Measurements from ENCODE around the gene VDAC1.

Gene VDAC1

GRCh38 chr5:133998042-133998441 is 6.7 kb downstream of the VDAC1 start:
- no peaks in the 10 kb centered on the region for H3K9me3 ChIP-seq (ENCODE audit: insufficient read depth, low read length, severe bottlenecking)
- H3K27me3 ChIP-seq (ENCODE audit: insufficient read depth, low read length, poor library complexity): no peaks in the 10 kb centered on the region
- H3K4me2 ChIP-seq (ENCODE audit: insufficient read depth, low read length): no peak overlapping the region
- no peak overlapping the region for H2AFZ ChIP-seq (ENCODE audit: low read depth, low read length)
- peaks cover 100% of the 10 kb centered on the region for H3K79me2 ChIP-seq (ENCODE audit: insufficient read depth, low read length)
- TF ChIP-seq CTCF (IDR thresholded peaks at IDR 0.05; ENCODE audit: borderline replicate concordance, extremely low read depth, low read length, poor library complexity, severe bottlenecking) (no peak), EZH2 (IDR thresholded peaks at IDR 0.05; ENCODE audit: borderline replicate concordance, low read depth, low read length, severe bottlenecking) (no peak)
- H3K27ac ChIP-seq (ENCODE audit: low read length): no peak overlapping the region
- H3K4me1 ChIP-seq (ENCODE audit: insufficient read depth, low read length): peaks cover 38% of the 10 kb centered on the region
- ATAC-seq (ENCODE audit: insufficient read depth, low read depth) (no peak), DNase-seq (no peak)
- H3K36me3 ChIP-seq (ENCODE audit: insufficient read depth, low read length): peaks cover 43% of the 10 kb centered on the region
- peaks cover 92% of the 10 kb centered on the region for H4K20me1 ChIP-seq (ENCODE audit: insufficient read depth, low read length)
- H3K9ac ChIP-seq (ENCODE audit: low read depth, low read length): no peak overlapping the region
- H3K4me3 ChIP-seq (ENCODE audit: low read depth in 1 of 2, low read length in 2 of 2): no peak overlapping the region

- H3K36me3 ChIP-seq (ENCODE audit: insufficient read depth, low read length): peaks cover 40% of the 10 kb centered on the region
- peak; percentile 31 for DNase-seq
These were observed 8.0 kb downstream of the VDAC1 start for GRCh38 chr5:133996683-133997252.

GRCh38 chr5:133995883-133996563 is 8.8 kb downstream of the VDAC1 start:
- TF ChIP-seq CTCF (IDR thresholded peaks at IDR 0.05; ENCODE audit: borderline replicate concordance, extremely low read depth, low read length, poor library complexity, severe bottlenecking) (no peak), EZH2 (IDR thresholded peaks at IDR 0.05; ENCODE audit: borderline replicate concordance, low read depth, low read length, severe bottlenecking) (no peak)
- H3K4me3 ChIP-seq (ENCODE audit: low read depth in 1 of 2, low read length in 2 of 2): no peak overlapping the region
- no peaks in the 10 kb centered on the region for H3K9me3 ChIP-seq (ENCODE audit: insufficient read depth, low read length, severe bottlenecking)
- H3K4me1 ChIP-seq (ENCODE audit: insufficient read depth, low read length): peaks cover 20% of the 10 kb centered on the region
- H3K9ac ChIP-seq (ENCODE audit: low read depth, low read length): no peak overlapping the region
- peaks cover 97% of the 10 kb centered on the region for H3K79me2 ChIP-seq (ENCODE audit: insufficient read depth, low read length)
- no peak overlapping the region for H3K4me2 ChIP-seq (ENCODE audit: insufficient read depth, low read length)
- H3K27me3 ChIP-seq (ENCODE audit: insufficient read depth, low read length, poor library complexity): no peaks in the 10 kb centered on the region
- 0 out of 2 replicates have a peak overlapping the region, but pooled peaks have one; percentile 22 for H3K27ac ChIP-seq (ENCODE audit: low read length)
- DNase-seq (no peak), ATAC-seq (ENCODE audit: insufficient read depth, low read depth) (no peak)
- no peak overlapping the region for H2AFZ ChIP-seq (ENCODE audit: low read depth, low read length)
- peaks cover 41% of the 10 kb centered on the region for H3K36me3 ChIP-seq (ENCODE audit: insufficient read depth, low read length)
- peaks cover 88% of the 10 kb centered on the region for H4K20me1 ChIP-seq (ENCODE audit: insufficient read depth, low read length)

More at GRCh38 chr5:133996683-133997252, 8.0 kb downstream of the VDAC1 start:
- Histone ChIP-seq H3K79me2 (ENCODE audit: insufficient read depth, low read length) (peaks cover 97% of the 10 kb centered on the region), H3K4me2 (ENCODE audit: insufficient read depth, low read length) (no peak overlapping the region), H3K27ac (ENCODE audit: low read length) (no peak overlapping the region; the same call in 1 of the 2 replicates), H2AFZ (ENCODE audit: low read depth, low read length) (no peak overlapping the region), H3K9me3 (ENCODE audit: insufficient read depth, low read length, severe bottlenecking) (no peaks in the 10 kb centered on the region), H3K4me3 (ENCODE audit: low read depth in 1 of 2, low read length in 2 of 2) (no peak overlapping the region), H4K20me1 (ENCODE audit: insufficient read depth, low read length) (peaks cover 88% of the 10 kb centered on the region), H3K27me3 (ENCODE audit: insufficient read depth, low read length, poor library complexity) (no peaks in the 10 kb centered on the region), H3K4me1 (ENCODE audit: insufficient read depth, low read length) (peaks cover 25% of the 10 kb centered on the region), H3K9ac (ENCODE audit: low read depth, low read length) (no peak overlapping the region)
- no peak for TF ChIP-seq EZH2 (IDR thresholded peaks at IDR 0.05; ENCODE audit: borderline replicate concordance, low read depth, low read length, severe bottlenecking)
- TF ChIP-seq CTCF (IDR thresholded peaks at IDR 0.05; ENCODE audit: borderline replicate concordance, extremely low read depth, low read length, poor library complexity, severe bottlenecking): peak; percentile 82
- peak; percentile 58; the same call in 2 of the 3 replicates for ATAC-seq (ENCODE audit: insufficient read depth, low read depth)
